Neuronal stem cell (in vitro differentiated cells): ENCODE results near the gene HRAS.

Source experiments
- DNase-seq: peaks from one replicate; pipeline ENCODE4 v3.0.0-alpha.2; 2013; ENCODE audit warnings: low spot score
- H2AFZ ChIP-seq: one replicate; pipeline ENCODE4 v1.6.1; 2013; ENCODE audit warnings: mild to moderate bottlenecking, low read length, inconsistent platforms
- H2AK5ac ChIP-seq: 2 replicates; pipeline ENCODE4 v1.6.1; 2013; ENCODE audit warnings: low read depth, mild to moderate bottlenecking, inconsistent platforms, low read length, moderate library complexity, mixed read lengths
- H2BK120ac ChIP-seq: 2 replicates; pipeline ENCODE4 v1.6.1; 2013; ENCODE audit warnings: low read depth, mild to moderate bottlenecking, inconsistent platforms, low read length, moderate library complexity, mixed read lengths
- H2BK12ac ChIP-seq: one replicate; pipeline ENCODE4 v1.6.1; 2013; ENCODE audit warnings: low read length, inconsistent platforms
- H2BK15ac ChIP-seq: 2 replicates; pipeline ENCODE4 v1.6.1; 2013; ENCODE audit warnings: mild to moderate bottlenecking, low read length, inconsistent platforms, mixed read lengths
- H2BK5ac ChIP-seq: one replicate; pipeline ENCODE4 v1.6.1; 2013; ENCODE audit warnings: inconsistent platforms, mild to moderate bottlenecking, low read length, moderate library complexity
- H3K14ac ChIP-seq: one replicate; pipeline ENCODE4 v1.6.1; 2013; ENCODE audit warnings: low read length, inconsistent platforms
- H3K18ac ChIP-seq: 2 replicates; pipeline ENCODE4 v1.6.1; 2013; ENCODE audit warnings: low read length, inconsistent platforms
- H3K23ac ChIP-seq: 2 replicates; pipeline ENCODE4 v1.6.1; 2013; ENCODE audit warnings: low read depth, mild to moderate bottlenecking, mixed read lengths, low read length, inconsistent platforms; ENCODE audit not compliant: poor library complexity
- H3K27ac ChIP-seq: replicated peaks from 3 replicates; pipeline ENCODE4 v1.5.1; 2013; ENCODE audit warnings: low read length, inconsistent platforms
- H3K27me3 ChIP-seq, 3 experiments: 2 replicates each; pipeline ENCODE4 v1.6.1; 2013; ENCODE audit warnings: low read length in 3 of 3, mild to moderate bottlenecking in 2 of 3, inconsistent platforms in 1 of 3, low read depth in 1 of 3, mixed read lengths in 1 of 3, moderate library complexity in 1 of 3; ENCODE audit not compliant: control insufficient read depth in 3 of 3, insufficient read depth in 3 of 3
- H3K36me3 ChIP-seq, 2 donors: replicated peaks in 1 of 2; 2 replicates each; pipeline ENCODE4 v1.6.1; 2013; ENCODE audit warnings: low read length in 2 of 2; ENCODE audit not compliant: control insufficient read depth in 2 of 2, insufficient read depth in 2 of 2
- H3K4ac ChIP-seq: 2 replicates; pipeline ENCODE4 v1.6.1; 2013; ENCODE audit warnings: inconsistent platforms, mild to moderate bottlenecking, low read length, moderate library complexity
- H3K4me1 ChIP-seq, 2 donors: 1 replicate in 1 of 2; 2 replicates in 1 of 2; pipeline ENCODE4 v1.6.1; 2013; ENCODE audit warnings: low read length in 2 of 2, low read depth in 1 of 2; ENCODE audit not compliant: control insufficient read depth in 2 of 2, insufficient read depth in 1 of 2
- H3K4me2 ChIP-seq: one replicate; pipeline ENCODE4 v1.6.1; 2013; ENCODE audit warnings: mild to moderate bottlenecking, low read length, inconsistent platforms; ENCODE audit not compliant: insufficient read depth, poor library complexity, severe bottlenecking
- H3K4me3 ChIP-seq, 2 donors: 2 replicates each; pipeline ENCODE4 v1.5.1; 2013; ENCODE audit warnings: low read length in 2 of 2, mild to moderate bottlenecking in 2 of 2, inconsistent platforms in 1 of 2, moderate library complexity in 1 of 2
- H3K79me1 ChIP-seq: one replicate; pipeline ENCODE4 v1.6.1; 2013; ENCODE audit warnings: low read depth, mild to moderate bottlenecking, inconsistent platforms, low read length, moderate library complexity
- H3K9ac ChIP-seq: one replicate; pipeline ENCODE4 v1.6.1; 2013; ENCODE audit warnings: mild to moderate bottlenecking, low read depth, low read length, inconsistent platforms; ENCODE audit not compliant: poor library complexity
- H3K9me3 ChIP-seq, 2 donors: replicated peaks in 1 of 2; 2 replicates each; pipeline versions ENCODE3 to v1.6.1; 2013; ENCODE audit warnings: low read length in 2 of 2, mild to moderate bottlenecking in 2 of 2, inconsistent platforms in 1 of 2, low read depth in 1 of 2, mixed read lengths in 1 of 2, moderate library complexity in 1 of 2; ENCODE audit not compliant: control insufficient read depth in 2 of 2, insufficient read depth in 1 of 2
- H4K8ac ChIP-seq: one replicate; pipeline ENCODE4 v1.6.1; 2013; ENCODE audit warnings: low read depth, mild to moderate bottlenecking, inconsistent platforms, low read length, moderate library complexity
- H4K91ac ChIP-seq: one replicate; pipeline ENCODE4 v1.6.1; 2013; ENCODE audit warnings: low read length, low read depth, mild to moderate bottlenecking, inconsistent platforms; ENCODE audit not compliant: poor library complexity
- WGBS, 2 donors: extraction: QIAGEN DNeasy Blood & Tissue Kit; methylation state at CpG; one replicate each; pipeline ENCODE4 v1.1.7; 2013; ENCODE audit warnings: missing lambda C conversion rate in 2 of 2, mixed read lengths in 1 of 2; ENCODE audit not compliant: insufficient read length in 2 of 2, insufficient replicate concordance in 1 of 2; ENCODE audit errors: extremely low coverage in 2 of 2; 5-methylcytosine and 5-hydroxymethylcytosine counted together

Gene HRAS

DNA sequence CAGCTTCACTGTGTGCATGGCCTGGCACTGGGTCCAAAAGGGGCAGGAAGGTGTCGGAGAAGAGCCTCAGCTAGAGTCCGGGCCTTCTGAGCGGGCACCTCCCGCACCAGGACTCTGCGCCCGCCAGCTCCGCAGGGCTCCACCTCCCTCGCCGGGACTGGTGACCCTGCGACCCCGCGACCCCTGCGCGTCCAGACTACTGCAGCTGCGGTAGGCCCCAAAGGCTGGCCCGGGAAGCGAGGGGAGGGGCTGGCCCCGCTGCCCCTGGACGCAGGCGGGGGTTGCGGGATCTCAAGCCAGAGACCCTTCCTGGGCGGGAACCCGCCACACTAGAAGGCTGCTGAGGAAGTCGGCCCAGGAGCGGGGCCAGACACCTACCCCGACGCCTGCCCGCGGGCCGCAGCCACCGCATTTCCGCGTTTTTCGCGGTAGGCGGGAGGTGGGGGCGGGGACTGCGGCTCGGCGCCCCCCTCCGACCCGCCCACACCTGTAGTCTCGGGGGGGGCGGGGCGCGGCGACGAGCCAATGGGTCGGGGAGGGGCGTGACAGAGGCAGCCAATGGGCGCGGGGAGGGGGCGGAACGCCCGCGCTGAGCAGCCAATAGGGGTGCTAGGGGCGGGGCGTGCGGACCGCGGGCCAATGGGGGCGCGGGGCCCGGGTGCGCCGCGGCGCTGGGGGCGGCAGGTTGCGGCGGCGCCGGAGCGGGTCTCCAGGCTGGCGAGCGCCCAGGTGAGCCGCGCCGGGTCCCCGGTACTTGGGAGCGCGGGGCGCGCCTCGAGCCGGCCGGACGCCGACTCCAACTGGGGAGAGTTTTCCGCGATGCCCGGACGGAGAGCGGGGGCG, 25.1 kb upstream of the HRAS start, which contains the start of the genes LMNTD2 and RASSF7:
Gene LMNTD2, minus strand, starts transcription at position 434 of the 843 bp plus-strand sequence. Its CDS starts 22 bp downstream, at position 412.
Gene RASSF7, plus strand, starts transcription at position 666 of the 843 bp plus-strand sequence. CDS start 799 bp downstream, outside the sequence.
- H3K9me3 ChIP-seq, result peaks cover 0 to 4% of the 10 kb centered on the region in 2 donors
- peak within 1 kb of the TSS; percentile 67 for H3K23ac ChIP-seq
- peak within 1 kb of the TSS; percentile 84 for H3K9ac ChIP-seq
- peak within 1 kb of the TSS; percentile 72 for H2BK120ac ChIP-seq
- peak; percentile 91 for DNase-seq
- H3K27me3 ChIP-seq, result peaks cover 15 to 51% (median 28%) of the 10 kb centered on the region in 3 experiments
- H4K91ac ChIP-seq, result peak within 1 kb of the TSS; percentile 94
- peak within 1 kb of the TSS; percentile 99 for H2AFZ ChIP-seq
- H3K4ac ChIP-seq, result no peak within 1 kb of the TSS
- H3K14ac ChIP-seq, result peak within 1 kb of the TSS; percentile 56
- H4K8ac ChIP-seq, result no peak within 1 kb of the TSS
- peak within 1 kb of the TSS; percentile 97 for H3K18ac ChIP-seq
- peaks cover 0 to 4% of the 10 kb centered on the region in 2 donors for H3K36me3 ChIP-seq
- peak within 1 kb of the TSS; percentile 93 for H2BK5ac ChIP-seq
- peak within 1 kb of the TSS; percentile 70 to 97 for H3K4me3 ChIP-seq
- peak within 1 kb of the TSS; percentile 94 for H3K4me2 ChIP-seq
- peak within 1 kb of the TSS; percentile 90 for H2BK12ac ChIP-seq
- peaks cover 15% of the 10 kb centered on the region for H3K79me1 ChIP-seq
- peaks cover 14 to 17% of the 10 kb centered on the region in 2 donors for H3K4me1 ChIP-seq
- peak within 1 kb of the TSS; percentile 68 for H2AK5ac ChIP-seq
- H3K27ac ChIP-seq, result peak within 1 kb of the TSS; percentile 50
- WGBS, 2 donors, result no CpG with 5 or more reads among the region's 95 CpGs
- H2BK15ac ChIP-seq, result peak within 1 kb of the TSS; percentile 96

DNA sequence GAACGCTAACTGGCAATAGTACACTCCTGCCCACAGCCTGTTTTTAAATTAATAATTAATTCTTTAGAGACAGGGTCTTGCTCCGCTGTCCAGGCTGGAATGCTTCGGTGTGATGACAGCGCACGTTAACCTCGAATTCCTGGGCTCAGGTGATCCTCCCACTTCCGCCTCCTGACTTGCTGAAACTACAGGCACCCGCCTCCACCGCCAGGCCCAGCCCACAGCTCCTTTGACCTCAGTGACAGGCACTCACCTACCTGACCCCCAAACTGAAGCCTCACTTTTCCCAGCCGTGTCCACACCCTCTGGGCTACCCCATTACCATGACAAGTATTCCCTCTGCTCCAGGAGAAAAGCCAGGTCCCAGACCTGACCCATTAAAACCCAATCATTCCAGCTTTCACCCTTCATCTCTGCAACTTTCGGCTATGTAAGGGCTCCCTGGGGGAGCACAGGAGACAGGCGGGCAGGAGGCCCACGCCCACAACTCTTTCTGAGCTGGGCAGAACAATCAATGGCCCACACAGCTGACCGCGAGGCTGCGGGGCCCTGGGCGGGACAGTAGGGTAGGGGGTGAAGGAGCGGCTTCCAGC, 24.4 kb upstream of the HRAS start:
- H3K27me3 ChIP-seq, result peaks cover 16 to 52% (median 32%) of the 10 kb centered on the region in 3 experiments
- H2BK12ac ChIP-seq, result no peak overlapping the region
- H2BK15ac ChIP-seq, result peak overlapping the region; percentile 96
- WGBS, 2 donors, result no CpG with 5 or more reads among the region's 18 CpGs
- H4K8ac ChIP-seq, result no peak overlapping the region
- H3K23ac ChIP-seq, result peak overlapping the region; percentile 67
- peaks cover 0 to 4% of the 10 kb centered on the region in 2 donors for H3K36me3 ChIP-seq
- H3K79me1 ChIP-seq, result peaks cover 15% of the 10 kb centered on the region
- H3K9me3 ChIP-seq, result peaks cover 0 to 4% of the 10 kb centered on the region in 2 donors
- H3K4ac ChIP-seq, result no peak overlapping the region
- peak overlapping the region; percentile 94 for H4K91ac ChIP-seq
- H2BK120ac ChIP-seq, result peak overlapping the region; percentile 72
- peak overlapping the region; percentile 99 for H2AFZ ChIP-seq
- H3K4me2 ChIP-seq, result peak overlapping the region; percentile 86
- H3K18ac ChIP-seq, result peak overlapping the region; percentile 97
- no peak overlapping the region for H3K14ac ChIP-seq
- peaks cover 16 to 17% of the 10 kb centered on the region in 2 donors for H3K4me1 ChIP-seq
- H2AK5ac ChIP-seq, result peak overlapping the region; percentile 36
- peak overlapping the region; percentile 70 to 80 for H3K4me3 ChIP-seq
- H2BK5ac ChIP-seq, result peak overlapping the region; percentile 93
- no peak for DNase-seq
- H3K9ac ChIP-seq, result no peak overlapping the region
- H3K27ac ChIP-seq, result peak overlapping the region; percentile 50

DNA sequence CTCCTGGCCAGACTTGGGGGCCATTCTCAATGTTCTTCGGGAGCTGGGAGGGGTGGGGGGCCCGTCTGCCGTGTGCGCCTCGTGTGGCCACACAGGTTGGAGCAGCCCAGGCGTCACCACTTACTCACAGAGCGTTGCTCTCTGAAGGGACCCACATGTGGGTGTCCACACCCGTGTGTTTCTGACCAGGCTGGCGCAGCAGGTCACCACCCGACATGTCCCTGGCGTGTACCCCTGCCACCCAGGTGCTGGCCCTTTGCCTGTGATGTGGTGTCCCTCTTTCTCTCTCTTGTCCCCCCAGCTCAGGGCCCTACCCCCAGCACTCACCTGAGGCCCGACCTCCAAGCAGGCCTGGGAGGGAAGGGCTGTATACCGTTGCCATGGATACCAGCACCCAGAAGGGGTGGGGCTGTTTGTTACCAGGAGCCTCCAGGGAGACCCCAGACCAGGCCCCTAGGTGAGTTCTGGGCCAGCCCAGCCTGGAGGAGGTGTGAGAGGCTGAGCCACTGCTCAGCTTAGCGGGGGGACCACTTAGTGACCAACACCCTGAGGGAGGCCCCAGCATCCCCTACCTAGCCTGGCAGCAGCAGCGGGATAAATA, 23.7 kb upstream of the HRAS start:
- H4K8ac ChIP-seq, result no peak overlapping the region
- H3K36me3 ChIP-seq, result peaks cover 0 to 4% of the 10 kb centered on the region in 2 donors
- peak overlapping the region; percentile 48 for H2AK5ac ChIP-seq
- H3K23ac ChIP-seq, result peak overlapping the region; percentile 85
- no peak overlapping the region for H3K4me3 ChIP-seq
- H3K14ac ChIP-seq, result no peak overlapping the region
- peaks cover 16 to 53% (median 32%) of the 10 kb centered on the region in 3 experiments for H3K27me3 ChIP-seq
- H3K4ac ChIP-seq, result no peak overlapping the region
- H2BK5ac ChIP-seq, result no peak overlapping the region
- DNase-seq, result no peak
- WGBS, 2 donors, result no CpG with 5 or more reads among the region's 15 CpGs
- peaks cover 15% of the 10 kb centered on the region for H3K79me1 ChIP-seq
- H3K27ac ChIP-seq, result no peak overlapping the region
- peak overlapping the region; percentile 21 for H3K18ac ChIP-seq
- H3K4me1 ChIP-seq, result peaks cover 16 to 17% of the 10 kb centered on the region in 2 donors
- no peak overlapping the region for H2BK12ac ChIP-seq
- no peak overlapping the region for H2AFZ ChIP-seq
- H4K91ac ChIP-seq, result no peak overlapping the region
- H2BK15ac ChIP-seq, result peak overlapping the region; percentile 96
- H2BK120ac ChIP-seq, result peak overlapping the region; percentile 41
- H3K9me3 ChIP-seq, result peaks cover 0 to 4% of the 10 kb centered on the region in 2 donors
- no peak overlapping the region for H3K4me2 ChIP-seq
- no peak overlapping the region for H3K9ac ChIP-seq
